Measurements from ENCODE around the gene RALGDS. TPM values are rescaled to one million over a fixed set of nuclear protein-coding genes. Genes with fewer than 3 reads are reported as not detected.

RALGDS gene
- total and polyA plus RNA-seq, 2 donors (not counting 3 experiments of a cell fraction or from before 2014, with no cell fraction given) = 41.4 to 60.0 TPM

GRCh38 chr9:133165452-133165730 lies 44.4 kb upstream of the RALGDS start:
- Histone ChIP-seq H3K4me3 (replicated peaks in 1 of 3; ENCODE audit: insufficient read depth in 1 of 3, low read depth in 1 of 3, low read length in 3 of 3) (no peak overlapping the region), H3K79me2 (ENCODE audit: control insufficient read depth, insufficient read depth, low read length) (no peaks in the 10 kb centered on the region), H2AFZ (ENCODE audit: low read depth, low read length) (no peak overlapping the region), H4K20me1 (replicated peaks; ENCODE audit: control insufficient read depth, extremely low read depth, insufficient read depth, low read length) (no peaks in the 10 kb centered on the region), H3K27me3 (ENCODE audit: control insufficient read depth in 2 of 2, insufficient read depth in 2 of 2, low read length in 2 of 2) (no peaks in the 10 kb centered on the region), H3K4me1 (ENCODE audit: control insufficient read depth, extremely low read depth, insufficient read depth, low read length) (peaks cover 3% of the 10 kb centered on the region), H3K9me3 (replicated peaks; ENCODE audit: control insufficient read depth, insufficient read depth, low read length) (no peaks in the 10 kb centered on the region), H3K4me2 (ENCODE audit: insufficient read depth, low read length) (no peak overlapping the region), H3K9me1 (replicated peaks; ENCODE audit: control insufficient read depth, extremely low read depth, insufficient read depth, low read length) (no peaks in the 10 kb centered on the region), H3K36me3 (ENCODE audit: control insufficient read depth in 2 of 2, extremely low read depth in 1 of 2, insufficient read depth in 2 of 2, low read length in 2 of 2) (peaks cover 0 to 2% of the 10 kb centered on the region in 2 experiments), H3K9ac (replicated peaks; ENCODE audit: extremely low read depth, insufficient read depth, low read length) (no peak overlapping the region), H3K27ac (ENCODE audit: insufficient read depth, low read depth, low read length) (no peak overlapping the region)
- BruUV-seq (replicated peaks) = no TSS peak
- DNase-seq (ENCODE audit: low read depth, low spot score) = no peak
- dilution Hi-C loops (cut with MboI; ENCODE audit: extremely low pct_ligation_motif_present, low sequenced_read_pairs) (no loop called here), intact Hi-C loops (cut with micrococcal nuclease) (no loop called here)
- ChIA-PET POLR2A (no interaction called here), CTCF (interaction anchor here (1.2 kb wide), 1 partner anchor 9 kb away, joined by 3 read pairs; no protein-coding TSS in a partner anchor)
- FAIRE-seq = no peak
- TF ChIP-seq MYC (IDR thresholded peaks at IDR 0.05; ENCODE audit: low read depth, low read length) (no peak), JUN (IDR thresholded peaks at IDR 0.05; ENCODE audit: borderline replicate concordance, insufficient read depth, insufficient read length, low read depth) (no peak), FOS (IDR thresholded peaks at IDR 0.05; ENCODE audit: borderline replicate concordance, insufficient read depth, low read length) (no peak), POLR2A (IDR thresholded peaks at IDR 0.05; ENCODE audit: low read depth, low read length) (no peak), EZH2 (IDR thresholded peaks at IDR 0.05; ENCODE audit: borderline replicate concordance, low read depth, low read length, severe bottlenecking) (no peak)

DNA sequence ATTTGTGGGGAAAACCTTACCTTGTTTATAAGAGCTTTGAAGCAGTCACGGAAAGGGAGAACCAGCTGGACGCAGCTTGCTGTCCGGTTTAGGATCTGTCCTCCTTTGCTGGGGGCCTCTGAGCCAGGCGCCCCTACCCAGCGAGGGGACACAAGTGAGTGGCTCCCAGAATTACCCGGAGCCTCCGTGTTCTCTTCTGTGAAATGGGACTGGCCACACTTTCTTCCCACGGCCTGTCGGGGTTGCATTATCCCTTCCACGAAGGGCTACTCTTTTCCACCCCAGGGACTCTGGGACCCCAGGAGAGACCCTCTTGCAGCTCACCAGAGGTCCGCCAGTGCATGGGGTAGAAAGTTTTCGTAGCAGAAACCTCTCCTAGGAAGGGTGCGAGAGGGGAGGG lies 43.2 kb upstream of the RALGDS start:
- H3K27ac ChIP-seq (ENCODE audit: insufficient read depth, low read depth, low read length) = no peak overlapping the region
- no peaks in the 10 kb centered on the region for H3K79me2 ChIP-seq (ENCODE audit: control insufficient read depth, insufficient read depth, low read length)
- peak overlapping the region; percentile 61 for H3K9ac ChIP-seq (replicated peaks; ENCODE audit: extremely low read depth, insufficient read depth, low read length)
- peak overlapping the region; percentile 60 to 92 (median 80) for H3K4me3 ChIP-seq (replicated peaks in 1 of 3; ENCODE audit: insufficient read depth in 1 of 3, low read depth in 1 of 3, low read length in 3 of 3)
- no peaks in the 10 kb centered on the region for H3K9me1 ChIP-seq (replicated peaks; ENCODE audit: control insufficient read depth, extremely low read depth, insufficient read depth, low read length)
- POLR2A ChIA-PET = no interaction called here
- H3K9me3 ChIP-seq (replicated peaks; ENCODE audit: control insufficient read depth, insufficient read depth, low read length) = no peaks in the 10 kb centered on the region
- CTCF ChIA-PET = interaction anchor here (1.0 kb wide), 1 partner anchor 16 kb away, joined by 4 read pairs; no protein-coding TSS in a partner anchor
- no peak for FAIRE-seq
- no peaks in the 10 kb centered on the region for H3K27me3 ChIP-seq (ENCODE audit: control insufficient read depth in 2 of 2, insufficient read depth in 2 of 2, low read length in 2 of 2)
- H2AFZ ChIP-seq (ENCODE audit: low read depth, low read length) = peak overlapping the region; percentile 95
- no peak for TF ChIP-seq MAX (IDR thresholded peaks at IDR 0.05; ENCODE audit: insufficient read depth, insufficient read length)
- TF ChIP-seq JUN (IDR thresholded peaks at IDR 0.05; ENCODE audit: borderline replicate concordance, insufficient read depth, insufficient read length, low read depth) = no peak
- no peak for TF ChIP-seq POLR2AphosphoS5 (IDR thresholded peaks at IDR 0.05; ENCODE audit: insufficient read depth, low read depth, low read length)
- no peak for TF ChIP-seq EZH2 (IDR thresholded peaks at IDR 0.05; ENCODE audit: borderline replicate concordance, low read depth, low read length, severe bottlenecking)
- TF ChIP-seq, protein P1, sequence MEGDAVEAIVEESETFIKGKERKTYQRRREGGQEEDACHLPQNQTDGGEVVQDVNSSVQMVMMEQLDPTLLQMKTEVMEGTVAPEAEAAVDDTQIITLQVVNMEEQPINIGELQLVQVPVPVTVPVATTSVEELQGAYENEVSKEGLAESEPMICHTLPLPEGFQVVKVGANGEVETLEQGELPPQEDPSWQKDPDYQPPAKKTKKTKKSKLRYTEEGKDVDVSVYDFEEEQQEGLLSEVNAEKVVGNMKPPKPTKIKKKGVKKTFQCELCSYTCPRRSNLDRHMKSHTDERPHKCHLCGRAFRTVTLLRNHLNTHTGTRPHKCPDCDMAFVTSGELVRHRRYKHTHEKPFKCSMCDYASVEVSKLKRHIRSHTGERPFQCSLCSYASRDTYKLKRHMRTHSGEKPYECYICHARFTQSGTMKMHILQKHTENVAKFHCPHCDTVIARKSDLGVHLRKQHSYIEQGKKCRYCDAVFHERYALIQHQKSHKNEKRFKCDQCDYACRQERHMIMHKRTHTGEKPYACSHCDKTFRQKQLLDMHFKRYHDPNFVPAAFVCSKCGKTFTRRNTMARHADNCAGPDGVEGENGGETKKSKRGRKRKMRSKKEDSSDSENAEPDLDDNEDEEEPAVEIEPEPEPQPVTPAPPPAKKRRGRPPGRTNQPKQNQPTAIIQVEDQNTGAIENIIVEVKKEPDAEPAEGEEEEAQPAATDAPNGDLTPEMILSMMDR (IDR thresholded peaks at IDR 0.05; ENCODE audit: extremely low read depth in 1 of 2, insufficient read depth in 1 of 2, low read depth in 1 of 2, low read length in 2 of 2) = no peak
- no peak for TF ChIP-seq POLR2A (IDR thresholded peaks at IDR 0.05; ENCODE audit: low read depth, low read length)
- no peak for TF ChIP-seq GATA2 (IDR thresholded peaks at IDR 0.05; ENCODE audit: insufficient read depth, insufficient read length, low read depth, low read length)
- no peak for TF ChIP-seq FOS (IDR thresholded peaks at IDR 0.05; ENCODE audit: borderline replicate concordance, insufficient read depth, low read length)
- TF ChIP-seq MYC (IDR thresholded peaks at IDR 0.05; ENCODE audit: low read depth, low read length) = no peak
- no peaks in the 10 kb centered on the region for H4K20me1 ChIP-seq (replicated peaks; ENCODE audit: control insufficient read depth, extremely low read depth, insufficient read depth, low read length)
- H3K4me1 ChIP-seq (ENCODE audit: control insufficient read depth, extremely low read depth, insufficient read depth, low read length) = peaks cover 3% of the 10 kb centered on the region
- peaks cover under 1 to 4% of the 10 kb centered on the region in 2 experiments for H3K36me3 ChIP-seq (ENCODE audit: control insufficient read depth in 2 of 2, extremely low read depth in 1 of 2, insufficient read depth in 2 of 2, low read length in 2 of 2)
- dilution Hi-C loops (cut with MboI; ENCODE audit: extremely low pct_ligation_motif_present, low sequenced_read_pairs) = no loop called here
- no TSS peak for BruUV-seq (replicated peaks)
- intact Hi-C loops (cut with micrococcal nuclease) = no loop called here
- DNase-seq (ENCODE audit: low read depth, low spot score) = no peak
- peak overlapping the region; percentile 61 for H3K4me2 ChIP-seq (ENCODE audit: insufficient read depth, low read length)

All from endothelial cell of umbilical vein (primary cell).